ENCODE results near the gene GARNL3.
A peak's percentile ranks its signal among the peaks of the same experiment; 100 is the strongest.

GARNL3 gene
- 1.9 to 4.0 (median 3.0) reads per million in 4 experiments for total RNA-seq

GRCh38 chr9:127264462-127265219 is at the start of gene GARNL3:
TSS of gene GARNL3 (plus strand) at chr9:127264774. CDS start at chr9:127264878, 104 bp downstream.
- no peak for DNase-seq

- DNase-seq, result no peak
Measured at GRCh38 chr9:127215268-127216209, 49.0 kb upstream of the GARNL3 start.

GRCh38 chr9:127216210-127216887 is 48.2 kb upstream of the GARNL3 start:
- no peak for DNase-seq

GRCh38 chr9:127216888-127217217 is 47.7 kb upstream of the GARNL3 start:
- no peak for DNase-seq

- no peak for DNase-seq
Measured at GRCh38 chr9:127218818-127219217, 45.8 kb upstream of the GARNL3 start.

GRCh38 chr9:127219520-127219919 is 45.1 kb upstream of the GARNL3 start:
- no peak for DNase-seq

GRCh38 chr9:127221695-127222094 is 42.9 kb upstream of the GARNL3 start:
- DNase-seq, result no peak

- no peak for DNase-seq
Measured at GRCh38 chr9:127222388-127223095, 42.0 kb upstream of the GARNL3 start.

GRCh38 chr9:127223266-127223665 is 41.3 kb upstream of the GARNL3 start:
- no peak for DNase-seq

GRCh38 chr9:127223810-127224177 is 40.8 kb upstream of the GARNL3 start:
- no peak for DNase-seq

GRCh38 chr9:127224178-127224882 is 40.2 kb upstream of the GARNL3 start:
- peak; percentile 81 for DNase-seq

GRCh38 chr9:127224883-127225739 is 39.5 kb upstream of the GARNL3 start:
- peak; percentile 83 for DNase-seq

- DNase-seq, result no peak
Measured at GRCh38 chr9:127225801-127226625, 38.6 kb upstream of the GARNL3 start.

- DNase-seq, result no peak
Measured at GRCh38 chr9:127229691-127230417, 34.7 kb upstream of the GARNL3 start.

- no peak for DNase-seq
Measured at GRCh38 chr9:127231666-127232065, 32.9 kb upstream of the GARNL3 start.

GRCh38 chr9:127232833-127233549 is 31.6 kb upstream of the GARNL3 start:
- no peak for DNase-seq

- DNase-seq, result no peak
Measured at GRCh38 chr9:127233550-127233949, 31.0 kb upstream of the GARNL3 start.

GRCh38 chr9:127233989-127234388 is 30.6 kb upstream of the GARNL3 start:
- DNase-seq, result no peak

GRCh38 chr9:127237801-127238200 is 26.8 kb upstream of the GARNL3 start:
- DNase-seq, result no peak

Measured in effector CD8-positive, alpha-beta T cell (primary cell).